Natural killer cell (primary cell): ENCODE measurements around the gene CSKMT. TPM values are rescaled to one million over a fixed set of nuclear protein-coding genes. Genes with fewer than 3 reads are reported as not detected.
A peak's percentile ranks its signal among the peaks of the same experiment; 100 is the strongest.

Experiments
- ATAC-seq, 3 donors: fragments of 150-1000 bp in 2 of 3; fragments of 200-7000 bp in 1 of 3; cut with Tn5 transposase; 1 replicate in 1 of 3; 2 replicates in 2 of 3; pipeline ENCODE4 v1.10.0; 2021; ENCODE audit warnings: mild to moderate bottlenecking in 2 of 3, moderate library complexity in 2 of 3
- DNase-seq, 2 donors: peaks; one replicate each; pipeline versions ENCODE4 v3.0.0 to v3.0.0-alpha.2; 2013 to 2021; ENCODE audit warnings: mixed read lengths in 1 of 2
- H3K27ac ChIP-seq: one replicate; pipeline ENCODE4 v1.5.1; 2013; ENCODE audit warnings: mild to moderate bottlenecking, low read length
- H3K27me3 ChIP-seq: one replicate; pipeline ENCODE4 v1.6.1; 2013; ENCODE audit warnings: low read length; ENCODE audit not compliant: control insufficient read depth, insufficient read depth
- H3K36me3 ChIP-seq: one replicate; pipeline ENCODE4 v1.6.1; 2013; ENCODE audit warnings: low read length; ENCODE audit not compliant: control insufficient read depth, insufficient read depth
- H3K4me1 ChIP-seq: one replicate; pipeline ENCODE4 v1.6.1; 2013; ENCODE audit warnings: low read length; ENCODE audit not compliant: control insufficient read depth, insufficient read depth
- H3K4me3 ChIP-seq: one replicate; pipeline ENCODE4 v1.5.1; 2013; ENCODE audit warnings: low read length
- H3K9me3 ChIP-seq: one replicate; pipeline ENCODE4 v1.6.1; 2013; ENCODE audit warnings: low read length; ENCODE audit not compliant: control insufficient read depth, insufficient read depth
- H3K27ac Mint-ChIP-seq, 2 donors: one replicate each; pipeline ENCODE4 v1.8.0; 2022; ENCODE audit warnings: mild to moderate bottlenecking in 2 of 2, mixed read lengths in 2 of 2, moderate library complexity in 1 of 2
- H3K27me3 Mint-ChIP-seq, 2 donors: one replicate each; pipeline ENCODE4 v1.8.0; 2022; ENCODE audit warnings: low read depth in 2 of 2, mixed read lengths in 2 of 2
- H3K36me3 Mint-ChIP-seq: one replicate; pipeline ENCODE4 v1.8.0; 2022; ENCODE audit warnings: mixed read lengths
- H3K4me1 Mint-ChIP-seq, 2 donors: one replicate each; pipeline ENCODE4 v1.8.0; 2022; ENCODE audit warnings: mixed read lengths in 2 of 2
- H3K4me3 Mint-ChIP-seq: one replicate; pipeline ENCODE4 v1.8.0; 2022; ENCODE audit warnings: mild to moderate bottlenecking, moderate library complexity, mixed read lengths
- H3K9me3 Mint-ChIP-seq, 2 donors: one replicate each; pipeline ENCODE4 v1.8.0; 2022; ENCODE audit warnings: mixed read lengths in 2 of 2
- CTCF ChIP-seq: fragments of 200-600 bp; IDR thresholded peaks from one replicate; pipeline ENCODE4 v1.8.0; 2022; ENCODE audit warnings: antibody characterized with exemption
- WGBS: methylation state at CpG from one replicate; pipeline ENCODE4 v1.1.7; 2013; ENCODE audit warnings: missing lambda C conversion rate; ENCODE audit not compliant: insufficient coverage; 5-methylcytosine and 5-hydroxymethylcytosine counted together
- intact Hi-C: fragments of 100-400 bp; cut with micrococcal nuclease; formaldehyde crosslinking; loops from one replicate; pipeline ENCODE4 v1.14.2; 2022
- total RNA-seq, 4 donors: library from RNA; stranded (reverse); fragments of 120-200 nt in 1 of 4; gene quantifications; one replicate each; pipeline versions ENCODE4 v1.2.3 to v1.2.4, GENCODE V29; 2013 to 2022

The CSKMT gene
- total RNA-seq, 3 donors from 2014 or later (not counting 1 experiment from before 2014, with no cell fraction given), result 12.0 to 21.5 (median 13.7) TPM

- H3K27me3 Mint-ChIP-seq, result no peaks in the 10 kb centered on the region
These were observed 41.1 kb downstream of the CSKMT start for GRCh38 chr11:62705880-62706849.

GRCh38 chr11:62706850-62707247 is 41.7 kb downstream of the CSKMT start:
- Histone ChIP-seq H3K27ac (peak overlapping the region; percentile 55), H3K9me3 (no peaks in the 10 kb centered on the region), H3K4me1 (peaks cover 50% of the 10 kb centered on the region), H3K4me3 (peak overlapping the region; percentile 70), H3K27me3 (no peaks in the 10 kb centered on the region), H3K36me3 (peaks cover 6% of the 10 kb centered on the region)
- intact Hi-C loops, result loop anchor here (2.0 to 5.0 kb wide), 5 partner anchors 35 to 135 kb away; partner anchors contain the start of genes EEF1G, EML3, LBHD1 and ROM1
- Mint-ChIP-seq H3K4me1 (peaks cover 36 to 41% of the 10 kb centered on the region in 2 donors), H3K4me3 (peak overlapping the region; percentile 77), H3K9me3 (no peaks in the 10 kb centered on the region), H3K27me3 (no peaks in the 10 kb centered on the region), H3K36me3 (no peaks in the 10 kb centered on the region), H3K27ac (peak overlapping the region; percentile 91 to 97)
- WGBS, result 90% methylated on average over 8 of the region's 8 CpGs
- DNase-seq, result no peak
- no peak for TF ChIP-seq CTCF
- no peak for ATAC-seq

More at GRCh38 chr11:62705880-62706849, 41.1 kb downstream of the CSKMT start:
- H3K4me3 ChIP-seq, result peak overlapping the region; percentile 70
- peak overlapping the region; percentile 89 for H3K27ac ChIP-seq
- no peaks in the 10 kb centered on the region for H3K9me3 Mint-ChIP-seq
- no peaks in the 10 kb centered on the region for H3K9me3 ChIP-seq
- H3K36me3 Mint-ChIP-seq, result no peaks in the 10 kb centered on the region
- intact Hi-C loops, result loop anchor here (2.0 to 5.0 kb wide), 5 partner anchors 34 to 136 kb away; partner anchors contain the start of genes EEF1G, EML3, LBHD1 and ROM1
- whole genome bisulfite sequencing, result 7% methylated on average over 73 of the region's 73 CpGs
- peak overlapping the region; percentile 91 to 97 for H3K27ac Mint-ChIP-seq
- H3K4me1 Mint-ChIP-seq, result peaks cover 36 to 41% of the 10 kb centered on the region in 2 donors
- peak overlapping the region; percentile 94 for H3K4me3 Mint-ChIP-seq
- H3K36me3 ChIP-seq, result peaks cover 4% of the 10 kb centered on the region
- TF ChIP-seq CTCF, result no peak
- peak; percentile 93 to 97 for DNase-seq
- H3K4me1 ChIP-seq, result peaks cover 50% of the 10 kb centered on the region
- H3K27me3 ChIP-seq, result no peaks in the 10 kb centered on the region
- ATAC-seq, result peak; percentile 74 to 87 (median 77)

- WGBS, result 96% methylated on average over 9 of the region's 10 CpGs
- intact Hi-C loops, result loop anchor here (2.0 to 5.0 kb wide), 5 partner anchors 35 to 135 kb away; partner anchors contain the start of genes EEF1G, EML3, LBHD1 and ROM1
- Mint-ChIP-seq H3K36me3 (no peaks in the 10 kb centered on the region), H3K9me3 (no peaks in the 10 kb centered on the region), H3K27ac (peak within 1 kb of the TSS; percentile 98 to 99), H3K27me3 (no peaks in the 10 kb centered on the region), H3K4me3 (peak within 1 kb of the TSS; percentile 97), H3K4me1 (peaks cover 36 to 41% of the 10 kb centered on the region in 2 donors)
- H3K9me3 ChIP-seq, result no peaks in the 10 kb centered on the region
- DNase-seq (no peak), ATAC-seq (no peak)
- H3K27me3 ChIP-seq, result no peaks in the 10 kb centered on the region
- H3K36me3 ChIP-seq, result peaks cover 6% of the 10 kb centered on the region
- peaks cover 50% of the 10 kb centered on the region for H3K4me1 ChIP-seq
- no peak for TF ChIP-seq CTCF
- H3K4me3 ChIP-seq, result peak within 1 kb of the TSS; percentile 70
- peak within 1 kb of the TSS; percentile 95 for H3K27ac ChIP-seq
These were observed 42.3 kb downstream of the CSKMT start, which contains the start of the genes BSCL2 and GNG3 for GRCh38 chr11:62707277-62707861. Gene BSCL2 (minus strand): TSS chr11:62707424. CDS start chr11:62707195, 229 bp downstream. Gene GNG3 (plus strand): TSS chr11:62707676. CDS start chr11:62708296, 620 bp downstream.
